GM20431 (cell line): Measurements from ENCODE around the gene PRKAG1.

Source experiments
- in situ Hi-C: fragments of 300-500 bp; cut with MseI, MboI; formaldehyde crosslinking; loops from one replicate; pipeline ENCODE4 v1.15.0; 2020; ENCODE audit warnings: low sequenced_read_pairs; ENCODE audit not compliant: unreplicated experiment

Gene PRKAG1

DNA sequence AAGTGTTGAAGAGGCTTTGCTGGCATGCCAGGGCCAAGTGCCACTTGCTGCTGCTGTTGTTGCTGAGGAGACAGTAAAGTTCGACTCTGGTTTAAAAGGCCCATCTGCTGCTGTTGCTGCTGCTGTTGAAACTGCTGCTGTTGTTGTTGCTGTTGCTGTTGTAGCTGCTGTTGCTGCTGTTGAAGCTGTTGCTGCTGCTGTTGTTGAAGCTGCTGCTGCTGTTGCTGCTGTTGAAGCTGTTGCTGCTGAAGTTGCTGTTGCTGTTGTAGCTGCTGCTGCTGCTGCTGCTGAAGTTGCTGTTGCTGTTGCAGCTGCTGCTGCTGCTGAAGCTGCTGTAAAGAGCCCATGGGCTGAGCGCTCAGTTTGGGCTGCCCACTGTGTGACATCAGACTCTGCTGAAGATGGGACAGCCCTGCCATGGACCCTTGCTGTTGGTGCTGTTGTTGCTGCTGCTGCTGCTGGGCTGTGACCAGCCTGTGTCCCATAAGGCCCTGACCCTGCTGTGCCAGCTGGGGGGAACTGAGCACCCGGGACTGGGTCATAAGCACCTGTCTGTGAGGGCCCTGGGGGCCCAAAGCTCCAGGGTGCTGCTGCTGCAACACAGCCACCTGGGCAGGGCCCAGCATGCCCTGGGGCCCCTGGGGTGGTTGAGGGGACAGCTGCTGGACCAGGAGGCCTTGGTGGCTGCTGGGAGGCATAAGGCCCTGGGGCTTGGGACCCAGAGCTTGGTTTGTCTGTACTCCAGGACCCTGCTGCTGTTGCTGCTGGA is 14.3 kb upstream of the PRKAG1 start:
- in situ Hi-C loops: no loop called here

DNA sequence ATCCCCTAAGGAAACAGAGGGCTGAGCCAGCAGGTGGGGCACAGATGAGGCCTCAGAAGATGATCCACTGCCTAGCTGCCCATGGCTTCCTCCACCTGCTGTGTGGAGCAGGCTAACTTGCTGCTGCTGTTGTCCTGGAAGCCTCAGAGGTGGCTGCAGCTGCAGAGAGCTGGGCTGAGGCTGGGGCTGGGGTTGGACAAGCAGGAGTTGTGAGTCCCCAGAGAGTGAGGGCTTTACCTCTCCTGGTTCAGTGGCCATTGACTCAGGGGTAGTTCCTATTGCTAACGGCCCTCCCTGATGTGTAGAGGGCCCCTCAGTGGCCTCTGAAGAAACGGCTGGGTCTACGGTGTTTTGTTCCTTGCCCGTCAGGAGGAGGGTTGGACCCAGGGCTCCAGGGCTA is 13.7 kb upstream of the PRKAG1 start:
- in situ Hi-C loops: no loop called here

DNA sequence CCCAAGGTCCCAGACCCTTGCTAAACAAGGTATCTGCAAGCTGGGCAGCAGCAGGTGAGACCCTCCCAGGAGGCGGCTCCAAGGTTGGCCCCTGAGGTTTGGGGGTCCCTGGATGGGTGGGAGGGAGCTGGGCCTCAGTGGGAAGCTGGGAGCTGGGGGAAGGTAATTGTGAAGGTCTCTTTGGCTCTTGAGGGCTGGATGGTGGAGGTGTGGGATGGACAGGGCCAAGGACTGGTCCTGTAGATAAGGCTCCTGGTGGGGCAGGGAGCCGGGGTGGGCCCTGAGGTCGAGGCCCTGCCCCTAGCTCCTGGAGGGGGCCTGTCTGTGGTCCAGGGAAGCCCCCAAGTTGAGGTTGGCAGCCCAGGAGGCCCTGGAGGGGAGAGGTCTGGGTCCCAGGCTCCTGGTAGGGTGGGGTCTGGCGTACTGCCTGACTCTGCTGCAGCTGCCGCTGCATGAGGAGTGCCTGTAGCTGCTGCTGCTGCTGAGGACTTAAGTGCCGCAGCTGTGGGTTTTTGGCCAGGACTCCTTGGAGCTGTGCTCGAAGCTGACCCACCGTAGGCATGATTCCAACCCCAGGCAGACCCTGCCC is 13.1 kb upstream of the PRKAG1 start:
- in situ Hi-C loops: no loop called here

DNA sequence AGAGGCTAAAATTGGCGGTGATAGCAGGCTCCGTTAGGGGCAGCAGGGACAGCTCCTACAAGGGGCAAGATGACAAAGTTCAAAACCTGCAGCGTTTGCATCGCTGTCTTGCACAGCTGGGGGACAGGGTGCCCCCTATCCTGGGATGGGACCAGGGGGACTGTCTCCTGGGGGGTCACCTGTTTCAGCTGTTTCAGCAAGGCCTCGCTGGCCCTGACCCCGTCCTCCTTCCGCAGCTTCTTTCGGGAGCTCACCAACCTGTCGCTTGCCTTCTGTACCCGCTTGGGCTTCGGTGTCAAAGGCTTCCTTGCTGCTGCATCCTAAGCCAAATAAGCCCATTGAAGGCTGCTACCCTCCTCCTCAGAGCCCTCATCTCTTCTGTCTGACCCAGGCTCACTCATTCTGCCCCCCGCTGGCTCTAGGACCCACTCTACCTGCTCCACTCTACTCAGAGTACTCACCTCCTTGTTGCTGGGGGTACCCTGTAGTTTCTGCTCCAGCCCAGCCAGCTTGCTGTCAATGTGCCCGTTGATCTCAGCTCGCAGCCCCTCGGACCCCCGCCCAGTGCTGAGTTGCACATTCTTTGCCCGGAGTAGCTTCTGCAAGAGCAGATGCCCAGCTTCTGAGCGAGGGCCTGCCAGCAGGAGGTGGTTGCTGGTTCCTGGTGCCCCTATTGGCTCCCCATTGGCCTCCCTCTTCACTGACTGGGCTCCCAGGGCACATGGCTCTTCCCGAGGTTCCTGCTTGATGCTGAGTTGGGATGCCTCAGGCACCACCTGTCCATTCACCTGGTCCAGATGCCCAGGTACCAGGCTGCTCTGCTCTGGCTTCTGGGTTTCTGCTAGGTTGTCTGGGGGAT is 12.4 kb upstream of the PRKAG1 start:
- in situ Hi-C loops: no loop called here

DNA sequence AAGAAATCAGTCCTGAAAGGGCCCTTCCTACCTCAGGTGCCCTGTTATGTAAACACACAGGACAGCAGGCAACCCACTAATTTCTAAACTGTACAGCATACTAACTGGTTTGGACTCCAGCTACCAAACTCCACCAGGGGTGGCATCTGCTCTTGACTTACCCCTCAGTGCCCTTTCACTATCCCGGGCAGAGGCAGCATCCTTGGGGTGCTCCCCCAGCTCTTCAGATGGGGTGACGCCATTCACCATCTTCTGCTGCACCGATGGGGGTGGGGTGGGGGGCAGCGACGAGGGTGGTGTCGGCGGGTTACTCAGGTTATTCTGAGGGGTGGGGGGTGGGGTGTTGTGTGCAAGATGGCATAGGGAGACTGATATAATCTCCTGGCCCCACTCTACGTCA is 11.5 kb upstream of the PRKAG1 start:
- in situ Hi-C loops: no loop called here

DNA sequence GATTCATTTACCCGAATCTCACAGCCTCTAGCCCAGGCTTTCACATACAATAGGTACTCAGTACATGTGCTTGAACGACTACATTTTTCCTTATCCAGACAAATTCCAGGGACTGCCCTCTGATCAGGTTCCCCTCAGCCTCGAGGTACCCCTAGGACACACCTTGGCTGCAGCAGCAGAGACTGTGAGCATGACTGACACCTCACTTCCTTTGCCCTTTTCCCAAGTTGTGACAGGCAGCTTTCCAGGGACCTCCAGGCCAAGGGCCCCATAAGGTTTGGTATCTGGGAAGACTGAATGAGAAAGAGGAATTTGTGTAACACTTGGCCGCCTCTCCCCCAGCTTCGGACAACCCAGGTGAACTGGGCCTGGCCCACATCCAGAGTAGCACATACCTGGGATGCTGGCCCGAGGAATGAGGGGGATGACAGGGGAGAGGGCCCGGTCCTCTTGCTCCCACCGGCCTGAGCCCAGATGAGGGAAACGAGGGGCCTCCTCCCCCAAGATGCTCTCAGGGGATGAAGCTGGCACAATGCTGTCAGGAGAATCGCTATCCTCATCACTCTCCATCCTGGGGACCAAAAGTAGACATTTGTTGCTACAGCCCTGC is 10.2 kb upstream of the PRKAG1 start:
- in situ Hi-C loops: no loop called here

DNA sequence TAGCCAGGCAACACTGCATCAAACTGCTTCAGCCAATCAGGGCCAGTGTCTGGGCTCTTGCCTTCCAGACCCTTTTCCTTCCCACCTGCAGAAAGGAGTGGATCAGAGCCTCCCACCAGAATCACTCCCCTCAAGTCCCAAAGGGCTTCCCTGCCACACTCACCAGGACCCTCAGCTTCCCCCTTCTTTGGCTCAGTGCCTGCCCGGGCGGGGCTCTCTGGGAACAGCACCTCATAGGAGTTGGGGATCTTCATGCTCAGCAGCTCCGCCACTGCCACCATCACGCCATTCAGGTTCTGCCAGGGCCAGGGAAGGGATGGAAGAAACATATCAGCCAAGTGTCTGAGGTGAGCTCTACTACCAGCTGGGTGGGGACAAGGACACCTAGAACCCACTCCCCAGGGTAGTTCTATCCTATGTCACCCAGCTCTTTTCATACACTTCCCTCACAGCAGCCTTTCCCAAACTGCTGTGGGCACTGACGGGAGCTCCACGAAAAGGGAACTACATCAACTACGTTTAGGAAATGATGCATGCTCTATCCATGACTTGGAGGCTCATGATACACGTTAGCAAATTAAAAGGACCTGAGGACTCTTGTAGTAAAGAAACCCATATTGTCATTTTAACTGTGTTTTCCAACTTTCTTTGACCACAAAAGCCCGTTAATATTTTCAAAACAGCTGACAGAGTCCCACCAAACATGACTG is 9.4 kb upstream of the PRKAG1 start:
- in situ Hi-C loops: no loop called here

DNA sequence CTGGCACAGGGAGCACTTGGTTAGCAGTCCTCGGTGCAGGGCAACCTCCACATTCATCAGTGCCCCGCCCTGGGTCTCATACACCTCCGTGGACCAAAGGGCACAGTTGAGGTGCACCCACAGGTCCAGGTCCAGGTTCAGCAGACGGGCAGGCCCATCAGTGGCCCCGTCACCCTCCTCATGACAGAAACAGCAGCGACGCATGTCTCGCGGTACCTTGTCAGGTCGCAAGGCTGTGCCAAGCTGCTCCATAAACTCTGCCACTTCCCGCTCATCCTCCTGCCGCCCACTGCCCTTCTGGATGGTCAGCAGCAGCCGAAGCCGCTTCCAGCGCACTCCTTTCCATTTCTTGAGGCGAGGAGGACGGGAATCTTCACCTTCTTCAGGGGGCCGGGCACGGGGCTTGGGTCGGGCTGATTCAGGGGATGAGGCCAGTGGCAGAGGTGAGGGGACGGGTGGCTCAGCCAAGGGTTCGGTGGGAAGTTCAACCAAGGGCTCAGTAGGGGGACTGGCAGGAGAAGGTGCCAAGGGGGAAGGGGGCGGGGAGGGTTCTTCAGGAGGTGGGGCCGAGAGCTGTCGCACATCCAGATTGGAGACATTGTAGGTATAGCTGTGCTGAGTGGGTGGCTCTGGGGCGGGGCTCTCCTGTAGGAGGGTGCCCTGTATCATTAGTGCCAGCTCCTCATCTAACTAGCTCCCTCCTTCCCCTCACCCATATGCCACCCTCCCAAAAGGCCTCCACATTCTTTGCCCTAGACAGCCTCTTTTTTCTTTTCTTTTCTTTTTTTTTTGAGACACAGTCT is 8.3 kb upstream of the PRKAG1 start:
- in situ Hi-C loops: no loop called here

DNA sequence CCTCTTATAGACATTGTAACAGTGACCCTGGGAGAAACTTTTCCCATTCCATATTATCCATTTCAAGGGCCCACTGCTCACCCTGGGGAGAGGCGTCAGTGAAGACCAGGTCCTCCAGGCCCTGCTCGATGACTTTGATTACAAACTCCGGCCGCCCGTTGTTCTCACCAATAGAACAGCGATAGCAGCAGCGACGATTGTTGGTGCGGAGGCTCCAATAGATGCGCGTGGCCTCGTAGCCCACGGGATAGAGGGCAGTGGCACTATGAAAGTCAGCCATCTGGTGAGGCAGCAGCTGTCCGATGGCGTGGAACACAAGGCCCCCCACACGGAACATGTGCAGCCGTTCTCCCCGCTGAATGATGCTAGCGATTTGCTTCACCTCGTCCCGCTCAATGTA is 7.5 kb upstream of the PRKAG1 start:
- in situ Hi-C loops: no loop called here

DNA sequence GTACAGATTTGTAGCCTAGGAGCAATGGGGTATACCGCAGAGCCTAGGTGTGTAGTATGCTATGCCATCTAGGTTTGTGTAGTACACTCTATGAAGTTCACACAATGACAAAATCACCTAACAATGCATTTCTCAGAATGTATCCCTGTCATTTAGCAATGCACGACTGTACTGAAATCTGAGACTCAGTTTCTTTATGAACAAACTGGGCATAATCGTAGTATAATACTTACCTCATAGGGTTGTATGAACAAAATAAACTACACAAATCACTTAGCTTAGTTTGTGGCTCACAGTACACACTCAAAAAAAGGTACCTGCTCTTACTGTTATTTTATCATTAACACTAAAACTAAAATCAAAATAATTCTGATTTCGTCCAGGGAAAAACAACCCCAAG is 6.9 kb upstream of the PRKAG1 start:
- in situ Hi-C loops: no loop called here

DNA sequence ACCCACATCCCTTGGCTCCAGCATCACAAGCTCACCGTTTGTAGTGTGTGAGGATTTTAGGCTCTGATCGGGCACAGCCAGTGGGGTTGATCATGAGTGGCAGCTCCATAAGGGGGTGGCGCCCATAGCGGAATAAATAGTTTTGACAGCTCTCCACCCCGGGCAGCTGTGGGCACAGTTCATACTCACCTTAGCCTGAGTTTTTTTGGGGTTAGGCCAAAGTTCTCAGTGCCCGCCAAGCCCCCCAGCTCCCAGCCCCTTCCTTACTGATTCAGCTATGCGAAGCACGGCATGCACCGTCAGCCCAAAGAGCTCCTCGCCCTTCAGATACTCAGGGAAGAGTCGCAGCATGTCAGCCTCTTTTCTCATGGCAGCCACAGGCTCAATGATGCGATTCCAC is 6.0 kb upstream of the PRKAG1 start:
- in situ Hi-C loops: no loop called here

DNA sequence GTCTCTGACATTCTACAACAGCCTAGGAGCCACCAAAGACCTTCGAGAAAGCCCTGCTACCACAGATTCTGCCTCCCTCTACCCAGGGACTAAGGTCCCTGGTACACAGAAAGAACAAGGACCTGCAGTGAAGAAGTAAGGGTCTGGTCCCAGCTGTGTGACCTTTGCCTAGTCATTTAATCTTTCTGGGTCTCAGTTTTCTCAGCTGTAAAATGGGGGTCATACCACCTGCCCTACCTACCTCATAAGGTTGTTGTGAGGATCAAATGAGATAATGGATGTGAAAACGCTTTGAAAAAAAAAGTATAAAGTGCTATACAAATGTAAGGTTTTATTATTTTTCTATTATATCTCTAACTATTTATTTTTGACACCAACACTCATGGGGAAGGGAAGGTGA is 5.2 kb upstream of the PRKAG1 start:
- in situ Hi-C loops: no loop called here

DNA sequence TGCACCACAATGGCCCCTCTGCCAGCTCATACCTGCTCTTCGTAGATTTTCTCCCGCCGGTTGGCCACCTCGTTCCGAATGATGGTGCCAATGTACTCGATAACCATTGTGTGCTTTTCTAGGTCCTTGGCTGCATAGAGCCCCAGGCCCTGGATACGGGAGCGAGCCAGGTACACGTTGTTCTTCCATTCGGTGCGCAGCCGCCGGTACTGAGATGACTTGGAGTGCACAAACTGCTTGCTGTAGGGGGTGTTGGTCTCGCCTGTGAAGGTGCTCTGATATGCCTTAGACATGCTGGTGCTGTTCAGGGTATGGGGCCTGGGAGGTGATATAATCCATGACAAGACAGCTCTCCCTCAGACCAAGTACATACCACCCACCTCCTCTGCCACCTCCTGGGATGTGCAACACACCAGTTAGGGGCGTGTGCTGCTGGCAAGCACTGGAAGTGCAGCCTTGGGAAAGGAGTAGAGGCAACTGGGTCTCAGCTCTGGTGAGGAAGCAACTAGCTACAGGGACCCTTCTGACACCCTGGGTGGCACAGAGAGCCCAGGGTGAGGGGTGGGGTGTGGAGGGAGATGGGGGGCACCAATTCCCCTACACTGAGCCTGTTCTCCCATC is 4.1 kb upstream of the PRKAG1 start:
- in situ Hi-C loops: no loop called here

DNA sequence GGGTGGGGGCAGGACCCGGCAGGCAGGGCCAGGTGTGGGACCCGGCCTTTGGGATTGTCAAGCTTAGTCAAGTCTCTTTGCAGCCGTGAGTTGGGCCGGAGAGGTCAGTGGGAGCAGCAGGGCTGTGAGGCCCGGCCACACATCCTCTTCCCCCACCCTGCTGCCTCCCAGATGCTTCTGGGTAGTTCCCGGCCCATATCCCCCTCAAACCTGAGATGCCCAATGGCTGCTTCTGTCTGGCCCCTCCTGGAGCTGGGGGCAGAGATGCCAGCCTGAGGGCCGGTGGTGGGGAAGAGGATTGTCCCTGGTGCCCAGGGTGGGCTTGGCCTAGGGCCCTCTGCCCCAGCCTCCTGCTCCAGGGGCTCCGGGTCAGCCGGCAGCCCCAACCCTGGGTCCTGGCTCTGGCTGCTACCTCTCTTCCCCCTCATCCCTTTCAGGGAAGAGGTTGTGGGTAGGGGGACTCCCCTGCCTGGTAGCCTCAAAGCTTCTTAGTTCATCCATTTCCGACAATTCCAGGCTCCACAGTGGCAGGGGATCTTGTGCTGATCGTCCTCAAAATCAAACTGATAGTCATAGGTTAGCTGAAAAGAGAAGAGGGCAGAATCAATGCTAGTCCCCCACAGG is 2.8 kb upstream of the PRKAG1 start:
- in situ Hi-C loops: no loop called here

DNA sequence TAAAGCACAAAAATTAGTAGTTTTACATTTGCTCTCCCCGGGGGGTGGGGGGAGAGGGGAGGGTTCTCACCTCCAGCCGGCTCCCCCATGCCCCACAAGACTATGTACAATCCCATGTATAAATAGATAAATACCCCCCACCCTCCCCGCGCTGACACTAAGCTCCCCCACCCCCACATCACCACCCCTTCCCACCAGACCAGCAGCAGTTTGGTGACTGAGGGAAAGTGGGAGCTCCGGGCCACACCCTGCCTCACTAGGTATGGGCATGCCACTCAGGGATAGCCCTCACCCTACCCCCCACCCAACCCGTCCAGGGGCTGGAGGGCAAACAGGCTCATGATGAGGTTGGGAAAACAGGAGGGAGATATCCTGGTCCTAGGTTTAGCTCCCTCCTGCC is 1.9 kb upstream of the PRKAG1 start:
- in situ Hi-C loops: no loop called here

DNA sequence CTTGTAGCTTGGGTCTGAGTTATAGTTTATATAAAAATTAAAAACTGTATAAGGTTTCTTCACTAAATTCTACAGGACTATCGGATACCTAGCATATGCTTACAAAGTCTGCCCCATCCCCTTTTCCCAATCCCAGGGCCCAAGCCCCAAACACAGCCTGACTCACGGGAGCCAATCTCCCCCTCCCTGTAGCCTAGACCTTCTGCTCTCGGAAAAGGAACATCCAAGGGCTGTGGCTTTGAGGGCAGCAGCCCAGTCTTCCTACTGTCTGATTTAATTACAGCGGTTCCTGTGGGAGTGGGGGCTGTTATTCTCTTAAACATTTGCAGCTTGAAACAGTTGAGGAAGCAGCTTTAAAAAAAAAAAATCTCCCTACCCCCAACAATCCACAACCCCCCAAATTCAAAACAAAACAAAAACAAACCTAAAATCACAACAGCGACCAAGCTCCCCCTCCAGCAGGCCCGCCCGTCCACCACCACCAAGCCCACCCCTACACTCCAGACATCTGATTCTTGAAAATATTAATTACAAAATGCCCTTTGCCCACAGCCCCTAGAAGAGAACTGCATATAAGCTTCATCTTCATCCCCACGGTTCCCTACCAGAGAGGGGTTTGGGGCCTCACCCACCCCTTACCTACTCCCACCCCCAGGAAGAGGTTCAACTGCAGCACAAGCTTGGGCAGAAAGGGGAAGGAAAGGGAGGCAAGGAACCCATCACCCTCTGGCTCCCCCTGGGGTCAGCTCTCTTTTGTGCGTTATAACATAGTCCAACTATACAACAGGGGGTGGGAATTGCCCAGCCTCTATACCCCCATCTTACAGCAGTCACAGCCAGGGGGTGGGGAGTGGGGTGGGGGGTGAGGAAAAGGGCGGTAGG is 1.1 kb upstream of the PRKAG1 start:
- in situ Hi-C loops: no loop called here

DNA sequence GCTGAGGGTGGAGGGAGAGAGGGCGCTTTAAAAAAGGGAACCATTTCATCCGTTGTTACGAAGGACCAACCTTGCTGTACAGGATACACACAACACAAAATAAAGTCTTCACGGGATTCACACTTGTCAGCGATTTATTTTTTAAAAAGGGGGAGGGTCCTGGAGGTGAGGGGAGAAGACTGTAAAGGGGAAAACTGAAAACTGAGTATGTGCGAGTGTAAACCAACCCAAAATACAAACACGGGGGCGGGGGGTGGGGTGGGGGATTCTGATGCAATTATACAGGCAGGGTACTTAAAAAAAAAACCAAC is 499 bp upstream of the PRKAG1 start:
- in situ Hi-C loops: no loop called here

DNA sequence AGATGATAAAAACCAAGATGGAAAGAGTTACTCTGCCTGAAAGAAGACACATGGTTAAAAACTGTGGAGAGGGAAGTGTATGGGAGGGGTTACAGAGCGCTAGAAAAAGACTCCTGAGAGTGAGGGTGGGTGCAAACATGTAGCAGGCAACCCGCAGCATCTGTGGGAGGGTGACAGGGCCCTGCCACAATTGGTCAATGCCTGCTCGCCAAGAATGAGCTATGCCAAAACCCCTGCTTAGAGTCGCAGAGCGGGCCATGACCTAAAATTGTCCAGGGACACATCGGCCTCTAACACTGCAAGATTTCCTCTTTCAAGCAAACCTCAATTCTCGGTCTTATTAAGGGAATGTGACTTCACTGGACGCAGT is 700 bp downstream of the PRKAG1 start:
- in situ Hi-C loops: no loop called here
